Keratinocyte (primary cell): ENCODE results near the gene CDHR3. TPM values are rescaled to one million over a fixed set of nuclear protein-coding genes. Genes with fewer than 3 reads are reported as not detected.

Experiments
- DNase-seq: peaks from one replicate; pipeline ENCODE4 v3.0.0-alpha.2; 2011; ENCODE audit warnings: low read depth, missing footprints, low spot score
- FAIRE-seq: peaks from 2 replicates; lab custom pipeline; 2011; peaks lifted over from hg19 to GRCh38; lab: Jason Lieb, UNC
- H2AFZ ChIP-seq: 2 replicates; pipeline ENCODE4 v1.6.0; 2012; ENCODE audit warnings: low read length, control low read depth, inconsistent platforms; ENCODE audit not compliant: control insufficient read depth
- H3K27ac ChIP-seq: 2 replicates; pipeline ENCODE4 v1.5.1; 2011; ENCODE audit warnings: low read length; ENCODE audit not compliant: control insufficient read depth, insufficient read depth
- H3K27me3 ChIP-seq: 3 replicates; pipeline ENCODE4 v1.6.0; 2011; ENCODE audit warnings: low read length; ENCODE audit not compliant: control insufficient read depth, insufficient read depth; ENCODE audit errors: extremely low read depth
- H3K36me3 ChIP-seq, 2 experiments: 2 replicates in 1 of 2; 3 replicates in 1 of 2; pipeline ENCODE4 v1.5.1; 2011; ENCODE audit warnings: low read length in 2 of 2, mild to moderate bottlenecking in 1 of 2; ENCODE audit not compliant: control insufficient read depth in 2 of 2, insufficient read depth in 2 of 2; ENCODE audit errors: extremely low read depth in 1 of 2
- H3K4me1 ChIP-seq: 3 replicates; pipeline ENCODE4 v1.5.1; 2011; ENCODE audit warnings: low read length; ENCODE audit not compliant: control insufficient read depth, insufficient read depth; ENCODE audit errors: extremely low read depth
- H3K4me2 ChIP-seq: 3 replicates; pipeline ENCODE4 v1.6.0; 2011; ENCODE audit warnings: low read depth, low read length; ENCODE audit not compliant: control insufficient read depth, insufficient read depth; ENCODE audit errors: extremely low read depth
- H3K4me3 ChIP-seq, 3 experiments: fragments of 200-600 bp in 1 of 3; sonication (generic) in 1 of 3; 2 replicates in 2 of 3; 3 replicates in 1 of 3; pipeline ENCODE4 v1.5.1; 2011 to 2016; ENCODE audit warnings: low read length in 3 of 3, mild to moderate bottlenecking in 3 of 3, control low read depth in 2 of 3, inconsistent platforms in 1 of 3, low read depth in 1 of 3, mixed read lengths in 1 of 3, mixed run types in 1 of 3, moderate library complexity in 1 of 3; ENCODE audit not compliant: control insufficient read depth in 2 of 3, insufficient read depth in 2 of 3; ENCODE audit errors: extremely low read depth in 1 of 3
- H3K79me2 ChIP-seq: 2 replicates; pipeline ENCODE4 v1.6.0; 2012; ENCODE audit warnings: low read length; ENCODE audit not compliant: control insufficient read depth, insufficient read depth
- H3K9ac ChIP-seq: 3 replicates; pipeline ENCODE4 v1.6.0; 2011; ENCODE audit warnings: low read length; ENCODE audit not compliant: control insufficient read depth, insufficient read depth; ENCODE audit errors: extremely low read depth
- H3K9me1 ChIP-seq: 3 replicates; pipeline ENCODE4 v1.6.0; 2011; ENCODE audit warnings: low read length; ENCODE audit not compliant: control insufficient read depth, insufficient read depth; ENCODE audit errors: extremely low read depth
- H3K9me3 ChIP-seq: 2 replicates; pipeline ENCODE4 v1.5.1; 2012; ENCODE audit warnings: low read depth, low read length; ENCODE audit not compliant: control insufficient read depth
- H4K20me1 ChIP-seq: 3 replicates; pipeline ENCODE4 v1.6.0; 2011; ENCODE audit warnings: low read length; ENCODE audit not compliant: control insufficient read depth, insufficient read depth; ENCODE audit errors: extremely low read depth
- CTCF ChIP-seq, 3 experiments: IDR thresholded peaks in 1 of 3; conservative IDR thresholded peaks in 1 of 3; optimal IDR thresholded peaks in 1 of 3; 2 replicates in 2 of 3; 3 replicates in 1 of 3; pipeline versions ENCODE3 to v1.5.1; 2011; ENCODE audit warnings: low read length in 3 of 3, mild to moderate bottlenecking in 3 of 3, moderate library complexity in 2 of 3, control low read depth in 1 of 3, inconsistent platforms in 1 of 3; ENCODE audit not compliant: insufficient read depth in 2 of 3; ENCODE audit errors: extremely low read depth in 1 of 3
- EZH2 ChIP-seq: IDR thresholded peaks from one replicate; pipeline ENCODE4 v1.6.1; 2012; ENCODE audit warnings: inconsistent platforms, mild to moderate bottlenecking, low read length, moderate library complexity
- dilution Hi-C: fragments of 300-500 bp; cut with MboI; formaldehyde crosslinking; loops from one replicate; pipeline ENCODE4 v1.7.0; 2020; ENCODE audit warnings: low sequenced_read_pairs; ENCODE audit not compliant: extremely low pct_ligation_motif_present
- polyA plus RNA-seq, 5 experiments: library from polyadenylated mRNA; depleted of rRNA in 3 of 5; stranded (reverse) in 3 of 5; stranded (forward) in 1 of 5; unstranded in 1 of 5; fragments of >200 nt; gene quantifications; 1 replicate in 1 of 5; 2 replicates in 3 of 5; 3 replicates in 1 of 5; pipeline versions ENCODE4 v1.2.1 to v1.2.3, GENCODE V29; 2011 to 2012; ENCODE audit warnings: missing spikeins in 2 of 5, low read depth in 1 of 5, low replicate concordance in 1 of 5

CDHR3 gene
- polyA plus RNA-seq, 1 donor (not counting 4 experiments of a cell fraction or from before 2014, with no cell fraction given), result 1.2 TPM

DNA sequence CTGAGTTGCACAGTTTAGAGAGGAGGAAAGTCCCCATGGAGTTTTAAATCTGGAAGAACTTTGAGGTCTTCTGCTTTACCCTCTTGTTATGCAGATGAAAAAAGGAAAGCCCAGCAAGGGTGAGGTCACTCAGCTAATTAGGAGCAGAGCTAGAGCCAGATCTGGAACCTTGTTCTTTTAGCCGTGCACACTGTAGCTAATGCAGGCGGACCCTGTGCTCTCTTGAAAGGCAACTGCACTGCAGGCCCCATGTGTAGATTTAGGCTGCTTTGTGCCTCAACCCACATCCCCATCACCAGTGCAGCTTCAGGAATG is 85.6 kb downstream of the CDHR3 start:
- DNase-seq, result no peak
- no peak overlapping the region for H3K9ac ChIP-seq
- H3K27me3 ChIP-seq, result no peaks in the 10 kb centered on the region
- no peak overlapping the region for H3K27ac ChIP-seq
- H3K4me1 ChIP-seq, result peaks cover 40% of the 10 kb centered on the region
- H3K4me2 ChIP-seq, result peak overlapping the region; percentile 63
- FAIRE-seq, result no peak
- H3K9me3 ChIP-seq, result no peaks in the 10 kb centered on the region
- dilution Hi-C loops, result no loop called here
- no peaks in the 10 kb centered on the region for H3K36me3 ChIP-seq
- no peaks in the 10 kb centered on the region for H3K9me1 ChIP-seq
- H4K20me1 ChIP-seq, result no peaks in the 10 kb centered on the region
- H2AFZ ChIP-seq, result no peak overlapping the region
- TF ChIP-seq CTCF (optimal IDR thresholded peaks at IDR 0.05 in 1 of 3, IDR thresholded peaks at IDR 0.05 in 1 of 3, conservative IDR thresholded peaks at IDR 0.05 in 1 of 3; ENCODE audit: extremely low read depth in 1 of 3, insufficient read depth in 2 of 3, low read length in 3 of 3) (no peak), EZH2 (no peak)
- H3K79me2 ChIP-seq, result no peaks in the 10 kb centered on the region
- H3K4me3 ChIP-seq, result no peak overlapping the region

DNA sequence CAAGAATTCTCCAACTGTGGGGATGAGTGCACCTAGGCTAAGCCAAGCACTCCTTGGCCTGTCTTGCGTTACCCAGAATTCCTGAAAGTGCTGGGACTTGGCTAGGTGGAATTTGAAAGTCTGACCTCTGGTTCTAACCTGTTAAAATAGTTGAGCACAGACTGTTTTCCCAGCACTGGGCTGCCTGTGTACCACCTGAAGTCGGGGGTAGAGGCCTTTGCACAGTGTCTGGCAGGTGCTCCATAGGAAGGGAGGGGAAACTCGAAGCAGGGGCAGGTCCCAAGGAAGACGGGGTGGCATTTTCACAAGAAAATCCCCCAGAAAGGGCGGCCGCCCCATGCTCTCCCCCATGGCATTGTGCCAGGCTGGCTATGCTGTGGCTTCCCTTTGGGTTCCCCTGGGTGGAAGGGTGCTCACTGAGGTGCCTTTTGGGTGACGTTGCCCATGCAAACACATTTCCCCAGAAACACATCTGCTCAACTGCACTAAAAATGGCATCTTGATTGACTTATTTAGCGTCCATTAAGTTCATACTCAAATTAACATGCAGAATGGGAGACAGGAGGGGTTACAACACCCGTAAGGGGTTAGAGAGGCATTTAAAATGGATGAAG is 86.2 kb downstream of the CDHR3 start:
- Histone ChIP-seq H3K9me1 (no peaks in the 10 kb centered on the region), H3K79me2 (no peaks in the 10 kb centered on the region), H3K4me3 (no peak overlapping the region), H3K27me3 (no peaks in the 10 kb centered on the region), H3K36me3 (no peaks in the 10 kb centered on the region), H2AFZ (no peak overlapping the region), H3K9ac (no peak overlapping the region), H3K4me1 (peaks cover 40% of the 10 kb centered on the region), H3K27ac (no peak overlapping the region), H4K20me1 (no peaks in the 10 kb centered on the region), H3K9me3 (no peaks in the 10 kb centered on the region), H3K4me2 (no peak overlapping the region)
- TF ChIP-seq CTCF (optimal IDR thresholded peaks at IDR 0.05 in 1 of 3, IDR thresholded peaks at IDR 0.05 in 1 of 3, conservative IDR thresholded peaks at IDR 0.05 in 1 of 3; ENCODE audit: extremely low read depth in 1 of 3, insufficient read depth in 2 of 3, low read length in 3 of 3) (no peak), EZH2 (no peak)
- FAIRE-seq, result no peak
- dilution Hi-C loops, result no loop called here
- DNase-seq, result no peak
